IMR-90 (cell line): ENCODE results near the gene CERK. TPM values are rescaled to one million over a fixed set of nuclear protein-coding genes. Genes with fewer than 3 reads are reported as not detected.

Experiments
- ATAC-seq: fragments of 200-7000 bp; cut with Tn5 transposase; 2 replicates; pipeline ENCODE4 v1.9.1; 2020; ENCODE audit warnings: low read depth, mild to moderate bottlenecking, moderate library complexity
- BruUV-seq: library from RNA; stranded (reverse); fragments of 400-500 nt; replicated peaks from 2 replicates; lab custom pipeline; 2021; lab: Mats Ljungman, UMichigan
- CTCF ChIA-PET: fragments of 300-600 bp; formaldehyde crosslinking; extraction: SDS; loops from one replicate; lab custom pipeline; 2021; ENCODE audit warnings: antibody characterized with exemption; lab: Yijun Ruan, JAX
- POLR2A ChIA-PET: fragments of 300-600 bp; sonication (Branson Sonifier 250); formaldehyde crosslinking; loops from one replicate; lab custom pipeline; 2022; ENCODE audit warnings: antibody characterized with exemption; ENCODE audit not compliant: unreplicated experiment; lab: Charles Lee
- DNase-seq: peaks from one replicate; pipeline ENCODE4 v3.0.0; 2013
- H2AFZ ChIP-seq: replicated peaks from 2 replicates; pipeline ENCODE3; 2013; ENCODE audit warnings: low read length, mild to moderate bottlenecking; ENCODE audit not compliant: poor library complexity
- H2AK5ac ChIP-seq: 2 replicates; pipeline ENCODE4 v1.6.1; 2013; ENCODE audit warnings: low read depth, low read length, inconsistent platforms
- H2AK9ac ChIP-seq: replicated peaks from 2 replicates; pipeline ENCODE3; 2013; ENCODE audit warnings: mild to moderate bottlenecking, low read depth, low read length, moderate library complexity; ENCODE audit not compliant: poor library complexity
- H2BK120ac ChIP-seq: 2 replicates; pipeline ENCODE4 v1.6.1; 2013; ENCODE audit warnings: low read depth, low read length, inconsistent platforms
- H2BK15ac ChIP-seq: 3 replicates; pipeline ENCODE4 v1.6.1; 2013; ENCODE audit warnings: low read depth, low read length, inconsistent platforms
- H2BK20ac ChIP-seq: 2 replicates; pipeline ENCODE4 v1.6.1; 2013; ENCODE audit warnings: low read depth, mild to moderate bottlenecking, inconsistent platforms, low read length, moderate library complexity
- H2BK5ac ChIP-seq: 2 replicates; pipeline ENCODE4 v1.6.1; 2013; ENCODE audit warnings: mild to moderate bottlenecking, low read depth, low read length, inconsistent platforms; ENCODE audit not compliant: poor library complexity, severe bottlenecking
- H3K14ac ChIP-seq: replicated peaks from 2 replicates; pipeline ENCODE4 v1.6.1; 2013; ENCODE audit warnings: low read depth, low read length, inconsistent platforms
- H3K18ac ChIP-seq: 2 replicates; pipeline ENCODE4 v1.6.1; 2013; ENCODE audit warnings: low read depth, low read length, control low read depth
- H3K23ac ChIP-seq: 2 replicates; pipeline ENCODE4 v1.6.1; 2013; ENCODE audit warnings: low read depth, low read length, inconsistent platforms
- H3K27ac ChIP-seq: 2 replicates; pipeline ENCODE4 v1.5.1; 2013; ENCODE audit warnings: mild to moderate bottlenecking, control low read depth, low read length; ENCODE audit not compliant: insufficient read depth
- H3K27me3 ChIP-seq: 2 replicates; pipeline ENCODE4 v1.6.1; 2013; ENCODE audit warnings: low read length; ENCODE audit not compliant: control insufficient read depth, insufficient read depth
- H3K36me3 ChIP-seq: 2 replicates; pipeline ENCODE4 v1.6.1; 2013; ENCODE audit warnings: low read length, mixed read lengths; ENCODE audit not compliant: control insufficient read depth, insufficient read depth
- H3K4ac ChIP-seq: 2 replicates; pipeline ENCODE4 v1.6.1; 2013; ENCODE audit warnings: low read depth, low read length, inconsistent platforms
- H3K4me1 ChIP-seq: 2 replicates; pipeline ENCODE4 v1.6.1; 2013; ENCODE audit warnings: low read length, mixed read lengths; ENCODE audit not compliant: control insufficient read depth, insufficient read depth
- H3K4me2 ChIP-seq: 2 replicates; pipeline ENCODE4 v1.6.1; 2013; ENCODE audit warnings: low read depth, mild to moderate bottlenecking, control low read depth, low read length, moderate library complexity
- H3K4me3 ChIP-seq: 2 replicates; pipeline ENCODE4 v1.5.1; 2013; ENCODE audit warnings: low read depth, mild to moderate bottlenecking, control low read depth, low read length, moderate library complexity; ENCODE audit not compliant: insufficient read depth
- H3K56ac ChIP-seq: 2 replicates; pipeline ENCODE4 v1.6.1; 2013; ENCODE audit warnings: low read length, inconsistent platforms; ENCODE audit not compliant: insufficient read depth; ENCODE audit errors: extremely low read depth
- H3K79me1 ChIP-seq, 2 experiments: 2 replicates each; pipeline ENCODE4 v1.6.1; 2013; ENCODE audit warnings: low read length in 2 of 2, inconsistent platforms in 1 of 2, low read depth in 1 of 2
- H3K9ac ChIP-seq: 2 replicates; pipeline ENCODE4 v1.6.1; 2013; ENCODE audit warnings: low read depth, low read length, control low read depth
- H3K9me1 ChIP-seq: 2 replicates; pipeline ENCODE4 v1.6.1; 2013; ENCODE audit warnings: low read length, inconsistent platforms; ENCODE audit not compliant: insufficient read depth
- H3K9me3 ChIP-seq: 2 replicates; pipeline ENCODE4 v1.6.1; 2013; ENCODE audit warnings: low read length; ENCODE audit not compliant: control insufficient read depth, insufficient read depth
- H4K20me1 ChIP-seq: 2 replicates; pipeline ENCODE4 v1.6.1; 2013; ENCODE audit warnings: low read length, inconsistent platforms; ENCODE audit not compliant: insufficient read depth
- H4K5ac ChIP-seq: 2 replicates; pipeline ENCODE4 v1.6.1; 2013; ENCODE audit warnings: mild to moderate bottlenecking, low read depth, low read length, control low read depth
- H4K8ac ChIP-seq, 2 experiments: 2 replicates each; pipeline ENCODE4 v1.6.1; 2013; ENCODE audit warnings: low read depth in 2 of 2, low read length in 2 of 2, control low read depth in 1 of 2, inconsistent platforms in 1 of 2
- H4K91ac ChIP-seq: 2 replicates; pipeline ENCODE4 v1.6.1; 2013; ENCODE audit warnings: low read depth, low read length, inconsistent platforms; ENCODE audit not compliant: insufficient read depth
- USF2 ChIP-seq: fragments of 150-350 bp; IDR thresholded peaks from 2 replicates; pipeline ENCODE4 v1.6.1; 2017; ENCODE audit warnings: mild to moderate bottlenecking, antibody characterized with exemption, low read length, low read depth
- whole genome bisulfite sequencing, 2 experiments: methylation state at CpG; one replicate each; pipeline versions ENCODE4 v1.1.5 to v1.1.7; 2013; ENCODE audit warnings: missing lambda C conversion rate in 2 of 2; ENCODE audit not compliant: insufficient read length in 1 of 2; ENCODE audit errors: extremely low coverage in 2 of 2; 5-methylcytosine and 5-hydroxymethylcytosine counted together
- dilution Hi-C: fragments of 300-500 bp; cut with HindIII; formaldehyde crosslinking; loops from one replicate; pipeline ENCODE4 v1.14.3; 2018; ENCODE audit warnings: low sequenced_read_pairs; ENCODE audit not compliant: unreplicated experiment
- in situ Hi-C: fragments of 300-500 bp; cut with MboI; formaldehyde crosslinking; loops from 3 replicates; pipeline ENCODE4 v1.14.3; 2019; ENCODE audit warnings: low sequenced_read_pairs, inconsistent platforms, mixed read lengths
- intact Hi-C: fragments of 100-400 bp; cut with micrococcal nuclease; formaldehyde crosslinking; loops from 2 replicates; pipeline ENCODE4 v1.10.0; 2022
- polyA plus RNA-seq, 3 experiments: library from polyadenylated mRNA; depleted of rRNA; stranded (reverse); fragments of >200 nt; gene quantifications; 2 replicates each; pipeline ENCODE4 v1.2.3, GENCODE V29; 2012; ENCODE audit warnings: low replicate concordance in 1 of 3
- total RNA-seq: library from RNA; depleted of rRNA; stranded (reverse); fragments of >200 nt; gene quantifications from 2 replicates; pipeline ENCODE4 v1.2.3, GENCODE V29; 2012

The CERK gene
- total and polyA plus RNA-seq, 2 of the 4 experiments (the other 2 are of a cell fraction): 25.3 to 38.7 TPM

GRCh38 chr22:46727813-46728364 is 10.2 kb downstream of the CERK start:
- in situ Hi-C loops: no loop called here
- Histone ChIP-seq H3K79me1 (peaks cover 23 to 85% of the 10 kb centered on the region in 2 experiments), H2AFZ (no peak overlapping the region), H3K4me3 (no peak overlapping the region), H3K27ac (no peak overlapping the region), H2AK5ac (no peak overlapping the region), H2BK120ac (no peak overlapping the region), H2BK5ac (no peak overlapping the region), H3K36me3 (peaks cover 34% of the 10 kb centered on the region), H3K4me2 (no peak overlapping the region), H4K91ac (no peak overlapping the region), H4K8ac (no peak overlapping the region), H3K9me1 (peaks cover 6% of the 10 kb centered on the region), H3K4me1 (peaks cover 14% of the 10 kb centered on the region), H3K14ac (no peak overlapping the region), H3K9ac (no peak overlapping the region), H4K20me1 (peaks cover 79% of the 10 kb centered on the region), H3K9me3 (no peaks in the 10 kb centered on the region), H2BK20ac (no peak overlapping the region), H3K4ac (no peak overlapping the region), H3K23ac (no peak overlapping the region), H2AK9ac (no peak overlapping the region), H4K5ac (no peak overlapping the region), H2BK15ac (no peak overlapping the region), H3K27me3 (no peaks in the 10 kb centered on the region), H3K56ac (no peak overlapping the region), H3K18ac (no peak overlapping the region)
- intact Hi-C loops: no loop called here
- ChIA-PET CTCF (no interaction called here), POLR2A (no interaction called here)
- no peak for TF ChIP-seq USF2
- no peak for ATAC-seq
- dilution Hi-C loops: no loop called here
- DNase-seq: no peak
- no TSS peak for BruUV-seq
- 95% methylated on average over 11 of the region's 19 CpGs; no CpG with 5 or more reads in 1 of the 2 experiments for WGBS, 2 experiments
